K562 (cell line): ENCODE results near the gene PPIL6. TPM values are rescaled to one million over a fixed set of nuclear protein-coding genes. Genes with fewer than 3 reads are reported as not detected.

ENCODE experiments used
- CBFB ChIP-seq: sonication (generic); formaldehyde crosslinking; IDR thresholded peaks from 2 replicates; pipeline ENCODE4 v1.4.0; 2020; ENCODE audit warnings: mild to moderate bottlenecking, missing genetic modification reagents
- CLOCK ChIP-seq: fragments of 250-450 bp; sonication (Bioruptor Pico); IDR thresholded peaks from 2 replicates; pipeline ENCODE4 v1.4.0; 2020; ENCODE audit warnings: mild to moderate bottlenecking, moderate library complexity, borderline replicate concordance
- E2F6 ChIP-seq, 2 experiments: IDR thresholded peaks; 2 replicates each; pipeline ENCODE4 v1.6.1; 2011; ENCODE audit warnings: borderline replicate concordance in 1 of 2, control low read depth in 1 of 2, low read depth in 1 of 2, low read length in 1 of 2, mild to moderate bottlenecking in 1 of 2, mixed read lengths in 1 of 2, moderate library complexity in 1 of 2; ENCODE audit not compliant: insufficient read depth in 1 of 2, insufficient read length in 1 of 2, poor library complexity in 1 of 2, severe bottlenecking in 1 of 2; ENCODE audit errors: extremely low read depth in 1 of 2
- EP400 ChIP-seq: fragments of 450-650 bp; IDR thresholded peaks from 2 replicates; pipeline ENCODE4 v1.6.1; 2017; ENCODE audit warnings: antibody characterized with exemption, mild to moderate bottlenecking, moderate library complexity
- FOXM1 ChIP-seq, 2 experiments: fragments of 450-650 bp in 1 of 2; sonication (generic) in 1 of 2; formaldehyde crosslinking in 1 of 2; IDR thresholded peaks; 2 replicates each; pipeline versions ENCODE4 v1.6.1 to v1.9.0; 2017 to 2022; ENCODE audit warnings: low read depth in 2 of 2, mild to moderate bottlenecking in 2 of 2, missing genetic modification reagents in 1 of 2, moderate library complexity in 1 of 2
- JUND ChIP-seq, 2 experiments: IDR thresholded peaks; 2 replicates in 1 of 2; 3 replicates in 1 of 2; pipeline ENCODE4 v1.6.1; 2011; ENCODE audit warnings: borderline replicate concordance in 2 of 2, low read depth in 2 of 2, low read length in 2 of 2, improper control_type of control experiment in 1 of 2, missing biosample characterization in 1 of 2, missing genetic modification characterization in 1 of 2, missing genetic modification reagents in 1 of 2
- PRDM10 ChIP-seq: fragments of 450-650 bp; IDR thresholded peaks from 2 replicates; pipeline ENCODE4 v1.6.1; 2018; ENCODE audit not compliant: partially characterized antibody
- RCOR1 ChIP-seq, 2 experiments: IDR thresholded peaks; 2 replicates each; pipeline ENCODE4 v1.6.1; 2012; ENCODE audit warnings: low read depth in 2 of 2, low read length in 2 of 2, borderline replicate concordance in 1 of 2, improper control_type of control experiment in 1 of 2
- TEAD4 ChIP-seq, 2 experiments: sonication (generic) in 1 of 2; formaldehyde crosslinking in 1 of 2; IDR thresholded peaks; 2 replicates each; pipeline versions ENCODE4 v1.6.1 to v1.8.0; 2012 to 2022; ENCODE audit warnings: borderline replicate concordance in 1 of 2, inconsistent platforms in 1 of 2, low read length in 1 of 2, mild to moderate bottlenecking in 1 of 2, missing genetic modification reagents in 1 of 2
- TGIF2 ChIP-seq: sonication (generic); formaldehyde crosslinking; IDR thresholded peaks from 2 replicates; pipeline ENCODE4 v1.8.1; 2022; ENCODE audit warnings: mild to moderate bottlenecking, missing genetic modification reagents, moderate library complexity
- ZC3H11A ChIP-seq: IDR thresholded peaks from 2 replicates; pipeline ENCODE4 v1.6.1; 2012; ENCODE audit warnings: low read depth, low read length, improper control_type of control experiment
- ZNF263 ChIP-seq: sonication (generic); formaldehyde crosslinking; IDR thresholded peaks from 2 replicates; pipeline ENCODE4 v1.8.0; 2022; ENCODE audit warnings: mild to moderate bottlenecking, missing genetic modification reagents, borderline replicate concordance
- ZNF444 ChIP-seq: fragments of 250-450 bp; sonication (Bioruptor Pico); IDR thresholded peaks from 2 replicates; pipeline ENCODE4 v1.4.0; 2020; ENCODE audit warnings: mild to moderate bottlenecking, moderate library complexity
- polyA plus RNA-seq, 8 experiments: library from polyadenylated mRNA; depleted of rRNA in 4 of 8; stranded (reverse) in 5 of 8; unstranded in 3 of 8; fragments of >200 nt; fragmentation: Nextera tagmentation in 2 of 8; fragmentation: Illumina TruSeq in 1 of 8; extraction: Ambion mirVana in 2 of 8; extraction: Trizol in 1 of 8; gene quantifications; 2 replicates each; pipeline versions ENCODE4 v1.2.1 to v1.2.3, GENCODE V29; 2011 to 2014; ENCODE audit warnings: inconsistent platforms in 1 of 8, missing spikeins in 1 of 8
- total RNA-seq, 7 experiments: library from RNA; depleted of rRNA in 6 of 7; stranded (reverse); fragments of >200 nt in 6 of 7; fragmentation: Illumina TruSeq in 2 of 7; extraction: Trizol in 2 of 7; gene quantifications; 2 replicates each; pipeline versions ENCODE4 v1.2.1 to v1.2.3, GENCODE V29; 2011 to 2021; ENCODE audit warnings: low replicate concordance in 1 of 7

PPIL6 gene
- total and polyA plus RNA-seq, 9 of the 15 experiments (the other 6 are each of a cell fraction or from before 2014, with no cell fraction given): 0.03 to 0.98 (median 0.41) TPM; not detected in 1

GRCh38 chr6:109382576-109383437 is 57.6 kb downstream of the PPIL6 start (continued):
- peak; percentile 50 to 51; a peak in 2 of 4 replicates for TF ChIP-seq RCOR1 (IDR thresholded peaks at IDR 0.05; ENCODE audit: borderline replicate concordance in 1 of 2, low read depth in 2 of 2, low read length in 2 of 2)
- no peak for TF ChIP-seq ZNF444 (CRISPR knock-in tag)
- TF ChIP-seq E2F6 (IDR thresholded peaks at IDR 0.05; ENCODE audit: borderline replicate concordance in 1 of 2, extremely low read depth in 1 of 2, insufficient read depth in 1 of 2, insufficient read length in 1 of 2, low read depth in 1 of 2, low read length in 1 of 2, poor library complexity in 1 of 2, severe bottlenecking in 1 of 2): peak; percentile 25 to 80
- peak; percentile 44; the same call in 1 of the 2 replicates for TF ChIP-seq TGIF2
- no peak; the same call in 1 of the 2 replicates for TF ChIP-seq FOXM1 (IDR thresholded peaks at IDR 0.05; ENCODE audit: low read depth)
- TF ChIP-seq FOXM1 (CRISPR knock-in tag; IDR thresholded peaks at IDR 0.05; ENCODE audit: low read depth): no peak
- no peak for TF ChIP-seq ZC3H11A
- peak; percentile 98 for TF ChIP-seq JUND (IDR thresholded peaks at IDR 0.05; ENCODE audit: borderline replicate concordance, low read depth, low read length)
- TF ChIP-seq JUND (tag; IDR thresholded peaks at IDR 0.05; ENCODE audit: borderline replicate concordance, low read depth, low read length): 0 out of 3 replicates have a peak, but pooled peaks have one; percentile 31
- TF ChIP-seq CLOCK (CRISPR knock-in tag): no peak
- no peak; the same call in 1 of the 2 replicates for TF ChIP-seq ZNF263 (CRISPR knock-in tag)
- peak; percentile 100 for TF ChIP-seq PRDM10
- TF ChIP-seq EP400: peak; percentile 97
- no peak for TF ChIP-seq CBFB (CRISPR knock-in tag)
- TF ChIP-seq TEAD4 (IDR thresholded peaks at IDR 0.05; ENCODE audit: low read length): peak; percentile 17
- TF ChIP-seq TEAD4 (CRISPR knock-in tag; IDR thresholded peaks at IDR 0.05; ENCODE audit: borderline replicate concordance): no peak
